HAP-1 (cell line): ENCODE measurements around the gene DDX25.
A peak's percentile ranks its signal among the peaks of the same experiment; 100 is the strongest.
"Not testable (repeated sequence)": the region's sequence is repeated elsewhere in the genome, so short reads cannot be mapped to it uniquely, and the experiment has no call there.

Source experiments
- DNase-seq, 2 experiments: peaks; one replicate each; pipeline ENCODE4 v3.0.0-alpha.2; 2016 to 2020; ENCODE audit warnings: low spot score in 2 of 2
- H3K27me3 ChIP-seq: fragments of 250-450 bp; sonication (Bioruptor Pico); 2 replicates; pipeline ENCODE4 v1.5.1; 2020; ENCODE audit warnings: low read depth, mild to moderate bottlenecking, moderate library complexity
- H3K36me3 ChIP-seq: fragments of 250-450 bp; sonication (Bioruptor Pico); replicated peaks from 2 replicates; pipeline ENCODE4 v1.5.1; 2020; ENCODE audit warnings: mild to moderate bottlenecking
- H3K4me1 ChIP-seq: fragments of 250-450 bp; sonication (Bioruptor Pico); 2 replicates; pipeline ENCODE4 v1.5.1; 2020; ENCODE audit warnings: mild to moderate bottlenecking
- H3K4me3 ChIP-seq: fragments of 250-450 bp; sonication (Bioruptor Pico); 2 replicates; pipeline ENCODE4 v1.5.1; 2020; ENCODE audit warnings: mild to moderate bottlenecking, moderate library complexity
- H3K9me3 ChIP-seq: fragments of 250-450 bp; sonication (Bioruptor Pico); 2 replicates; pipeline ENCODE4 v1.5.1; 2020; ENCODE audit warnings: mild to moderate bottlenecking, moderate library complexity
- in situ Hi-C: fragments of 300-500 bp; cut with MboI; formaldehyde crosslinking; loops from 3 replicates; pipeline ENCODE4 v1.14.3; 2020; ENCODE audit warnings: low sequenced_read_pairs, inconsistent platforms, mixed read lengths

The DDX25 gene

GRCh38 chr11:125887373-125888324 lies 16.7 kb upstream of the DDX25 start, which contains the start of gene HYLS1:
Gene HYLS1 (plus strand): TSS chr11:125887668. CDS start chr11:125899369, 11,701 bp downstream.
- 0 out of 2 replicates have a peak, but pooled peaks cover 2% of the 10 kb centered on the region for H3K9me3 ChIP-seq
- no peaks in the 10 kb centered on the region for H3K27me3 ChIP-seq
- H3K4me3 ChIP-seq, result peak within 1 kb of the TSS; percentile 53
- H3K4me1 ChIP-seq, result peaks cover 7% of the 10 kb centered on the region
- in situ Hi-C loops, result loop anchor here (25.0 kb wide), 1 partner anchor 925 kb away; the partner anchor contains the start of gene CCDC15
- H3K36me3 ChIP-seq, result peaks cover 4% of the 10 kb centered on the region
- peak; percentile 84 to 91 for DNase-seq

GRCh38 chr11:125890447-125891100 lies 13.7 kb upstream of the DDX25 start:
- Histone ChIP-seq H3K9me3 (0 out of 2 replicates have a peak, but pooled peaks cover 2% of the 10 kb centered on the region), H3K27me3 (no peaks in the 10 kb centered on the region), H3K36me3 (peaks cover 22% of the 10 kb centered on the region), H3K4me3 (no peak overlapping the region), H3K4me1 (peaks cover 7% of the 10 kb centered on the region)
- in situ Hi-C loops, result loop anchor here (25.0 kb wide), 1 partner anchor 928 kb away; the partner anchor contains the start of gene CCDC15
- DNase-seq, result no peak

- Histone ChIP-seq H3K36me3 (peaks cover 31% of the 10 kb centered on the region), H3K4me1 (peaks cover 7% of the 10 kb centered on the region), H3K9me3 (no peaks in the 10 kb centered on the region), H3K27me3 (no peaks in the 10 kb centered on the region), H3K4me3 (no peak overlapping the region)
- in situ Hi-C loops, result loop anchor here (25.0 kb wide), 1 partner anchor 930 kb away; the partner anchor contains the start of gene CCDC15
- DNase-seq, result no peak
Measured at GRCh38 chr11:125892071-125892470, 12.2 kb upstream of the DDX25 start.

- no peaks in the 10 kb centered on the region for H3K9me3 ChIP-seq
- no peak for DNase-seq
- H3K36me3 ChIP-seq, result peaks cover 35% of the 10 kb centered on the region
- H3K4me3 ChIP-seq, result no peak overlapping the region
- in situ Hi-C loops, result loop anchor here (25.0 kb wide), 1 partner anchor 931 kb away; the partner anchor contains the start of gene CCDC15
- peaks cover 4% of the 10 kb centered on the region; the same call in 1 of the 2 replicates for H3K4me1 ChIP-seq
- no peaks in the 10 kb centered on the region for H3K27me3 ChIP-seq
Measured at GRCh38 chr11:125892994-125893393, 11.3 kb upstream of the DDX25 start.

GRCh38 chr11:125901872-125902271 lies 2.4 kb upstream of the DDX25 start:
- Histone ChIP-seq H3K4me3 (no peak overlapping the region; the same call in 1 of the 2 replicates), H3K9me3 (no peaks in the 10 kb centered on the region)
- in situ Hi-C loops, result no loop called here

GRCh38 chr11:125902277-125902926 lies 1.9 kb upstream of the DDX25 start:
- peaks cover 5% of the 10 kb centered on the region for H3K27me3 ChIP-seq
- peaks cover 6% of the 10 kb centered on the region; the same call in 1 of the 2 replicates for H3K4me1 ChIP-seq
- H3K4me3 ChIP-seq, result peak overlapping the region; percentile 47
- peaks cover 19% of the 10 kb centered on the region for H3K36me3 ChIP-seq
- in situ Hi-C loops, result no loop called here
- no peaks in the 10 kb centered on the region for H3K9me3 ChIP-seq
- DNase-seq, result no peak

More at GRCh38 chr11:125901872-125902271, 2.4 kb upstream of the DDX25 start:
- Histone ChIP-seq H3K4me1 (peaks cover 6% of the 10 kb centered on the region; the same call in 1 of the 2 replicates), H3K36me3 (peaks cover 19% of the 10 kb centered on the region), H3K27me3 (peaks cover 5% of the 10 kb centered on the region)
- DNase-seq, result no peak

- in situ Hi-C loops, result no loop called here
- peak; percentile 90 to 93 for DNase-seq
- Histone ChIP-seq H3K9me3 (no peaks in the 10 kb centered on the region), H3K27me3 (peaks cover 5% of the 10 kb centered on the region), H3K4me3 (peak within 1 kb of the TSS; percentile 47), H3K36me3 (peaks cover 14% of the 10 kb centered on the region), H3K4me1 (peaks cover 6% of the 10 kb centered on the region; the same call in 1 of the 2 replicates)
Measured at GRCh38 chr11:125902927-125903710, 1.2 kb upstream of the DDX25 start, which contains the start of gene PUS3. Gene PUS3 (minus strand): TSS chr11:125903206. CDS start chr11:125896284, 6,922 bp downstream.

GRCh38 chr11:125904678-125905077 lies 370 bp downstream of the DDX25 start:
- Histone ChIP-seq H3K9me3 (no peaks in the 10 kb centered on the region), H3K4me3 (no peak overlapping the region), H3K4me1 (peaks cover 6% of the 10 kb centered on the region; the same call in 1 of the 2 replicates), H3K27me3 (peaks cover 5% of the 10 kb centered on the region), H3K36me3 (peaks cover 11% of the 10 kb centered on the region)
- DNase-seq, result no peak
- in situ Hi-C loops, result no loop called here

- Histone ChIP-seq H3K4me3 (no peak overlapping the region), H3K4me1 (no peaks in the 10 kb centered on the region), H3K27me3 (no peaks in the 10 kb centered on the region; the same call in 1 of the 2 replicates), H3K9me3 (no peaks in the 10 kb centered on the region), H3K36me3 (no peaks in the 10 kb centered on the region)
- in situ Hi-C loops, result no loop called here
- no peak for DNase-seq
Measured at GRCh38 chr11:125910226-125910849, 6.0 kb downstream of the DDX25 start.

GRCh38 chr11:125914601-125915000 lies 10.3 kb downstream of the DDX25 start:
- DNase-seq, H3K9me3 ChIP-seq, in situ Hi-C loops, H3K36me3 ChIP-seq, H3K4me3 ChIP-seq, H3K4me1 ChIP-seq: not testable (repeated sequence)
- H3K27me3 ChIP-seq, result peaks cover 14% of the 10 kb centered on the region

- in situ Hi-C loops, result no loop called here
- H3K4me3 ChIP-seq, result no peak overlapping the region
- no peak for DNase-seq
Measured at GRCh38 chr11:125916683-125917347, 12.5 kb downstream of the DDX25 start.

More at GRCh38 chr11:125916683-125917347, 12.5 kb downstream of the DDX25 start:
- H3K36me3 ChIP-seq, result no peaks in the 10 kb centered on the region
- peaks cover 14% of the 10 kb centered on the region for H3K27me3 ChIP-seq
- no peaks in the 10 kb centered on the region for H3K9me3 ChIP-seq
- no peaks in the 10 kb centered on the region for H3K4me1 ChIP-seq
